ENCODE measurements around the gene WNT4.
A peak's percentile ranks its signal among the peaks of the same experiment; 100 is the strongest.

Gene WNT4

DNA sequence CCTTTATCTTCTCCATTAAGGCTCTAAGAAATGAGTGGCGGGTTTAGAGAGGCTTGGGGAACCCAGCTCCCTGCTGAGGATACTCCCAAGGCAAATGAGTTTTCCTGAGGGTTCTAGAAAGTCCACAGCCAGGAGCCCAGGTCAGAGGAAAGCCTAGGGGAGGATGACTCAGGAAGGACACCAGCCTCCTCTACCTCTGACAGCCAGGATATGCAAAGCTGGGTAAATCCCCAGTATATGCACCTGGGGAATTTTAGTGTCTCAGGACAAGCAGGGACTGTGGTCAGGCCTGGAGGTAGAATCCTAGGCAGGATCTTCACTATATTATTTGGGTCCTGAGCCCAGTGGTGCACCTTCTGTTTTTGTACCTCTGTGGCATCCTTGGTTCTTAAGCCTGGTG is 23.5 kb upstream of the WNT4 start:
- intact Hi-C loops (cut with DNase I): no loop called here
- DNase-seq: no peak

DNA sequence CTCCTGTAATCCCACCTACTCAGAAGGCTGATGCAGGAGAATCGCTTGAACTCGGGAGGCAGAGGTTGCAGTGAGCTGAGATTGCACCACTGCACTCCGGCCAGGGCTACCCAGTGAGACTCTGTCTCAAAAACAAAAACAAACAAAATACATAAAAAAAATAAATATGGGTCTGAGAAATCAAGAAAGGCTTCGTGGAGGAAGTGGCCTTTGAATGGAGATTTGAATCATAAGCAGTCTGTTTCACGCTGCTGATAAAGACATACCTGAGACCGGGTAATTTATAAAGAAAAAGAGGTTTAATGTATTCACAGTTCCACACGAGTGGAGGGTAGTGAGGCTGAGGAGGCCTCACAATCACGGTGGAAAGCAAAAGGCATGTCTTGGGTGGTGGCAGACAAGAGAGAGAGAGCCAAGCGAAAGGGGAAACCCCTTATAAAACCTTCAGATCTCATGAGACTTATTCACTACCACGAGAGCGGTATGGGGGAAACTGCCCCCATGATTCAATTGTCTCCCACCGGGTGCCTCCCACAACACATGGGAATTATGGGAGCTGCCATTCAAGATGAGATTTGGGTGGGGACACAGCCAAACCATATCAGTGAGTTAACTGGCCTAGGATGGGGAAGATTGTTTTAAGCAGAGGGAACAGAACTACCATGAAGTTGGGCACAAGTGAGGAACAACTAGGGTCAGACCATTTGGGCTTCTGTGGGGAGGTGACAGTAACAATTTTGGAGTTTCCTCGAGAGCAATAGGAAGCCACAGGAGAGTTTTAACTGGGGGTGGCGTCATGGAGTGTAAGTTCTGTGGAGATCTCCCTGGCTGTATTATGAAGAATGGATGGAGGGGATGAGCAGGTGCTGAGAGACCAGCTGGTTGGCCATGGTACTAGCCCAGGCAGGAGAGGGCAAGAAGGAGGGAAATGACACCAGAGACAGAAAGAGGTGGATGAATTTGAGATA is 22.2 kb upstream of the WNT4 start:
- intact Hi-C loops (cut with DNase I): no loop called here
- no peak for DNase-seq

DNA sequence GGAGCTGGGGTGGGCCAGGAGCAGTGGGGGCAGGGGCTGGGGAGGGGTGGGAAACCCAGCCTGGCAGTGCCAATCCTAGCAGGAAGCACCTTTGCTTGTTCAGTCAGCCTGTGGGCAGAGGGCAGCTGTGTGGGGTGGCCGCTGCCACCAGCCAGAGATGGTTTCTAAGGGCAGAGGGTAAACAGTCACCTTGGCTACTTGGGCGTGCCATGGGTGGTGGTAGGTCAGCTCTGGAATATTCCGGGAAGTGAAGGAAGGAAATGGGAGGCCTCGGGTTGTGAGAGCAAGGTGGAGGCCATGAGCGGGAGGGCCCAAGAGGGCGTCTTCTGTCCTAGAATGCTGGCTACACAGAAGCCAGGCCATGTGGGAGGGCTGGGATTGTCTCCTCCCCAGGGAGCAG is 20.7 kb upstream of the WNT4 start:
- intact Hi-C loops (cut with DNase I): no loop called here
- no peak for DNase-seq

DNA sequence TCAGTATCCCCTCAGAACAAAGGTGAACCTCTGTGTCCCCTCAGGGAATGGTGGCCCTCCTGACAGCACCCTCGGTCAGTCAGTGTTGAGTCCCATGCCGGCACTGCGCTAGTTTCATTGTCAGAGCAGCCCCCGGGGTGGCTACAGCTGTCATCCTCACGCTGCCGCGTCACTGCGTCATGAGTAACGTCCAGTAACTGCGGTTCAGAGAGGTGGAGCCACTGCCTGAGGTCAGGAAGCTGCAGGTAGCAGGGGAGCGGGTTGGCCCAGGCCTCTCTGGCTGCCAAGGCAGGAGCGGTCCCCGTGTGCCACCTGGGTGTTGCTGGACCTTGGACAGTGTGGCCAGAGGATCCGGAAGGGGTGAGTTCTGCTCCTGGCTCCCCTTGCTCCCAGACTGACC is 20.2 kb upstream of the WNT4 start:
- DNase-seq: no peak
- intact Hi-C loops (cut with DNase I): no loop called here

DNA sequence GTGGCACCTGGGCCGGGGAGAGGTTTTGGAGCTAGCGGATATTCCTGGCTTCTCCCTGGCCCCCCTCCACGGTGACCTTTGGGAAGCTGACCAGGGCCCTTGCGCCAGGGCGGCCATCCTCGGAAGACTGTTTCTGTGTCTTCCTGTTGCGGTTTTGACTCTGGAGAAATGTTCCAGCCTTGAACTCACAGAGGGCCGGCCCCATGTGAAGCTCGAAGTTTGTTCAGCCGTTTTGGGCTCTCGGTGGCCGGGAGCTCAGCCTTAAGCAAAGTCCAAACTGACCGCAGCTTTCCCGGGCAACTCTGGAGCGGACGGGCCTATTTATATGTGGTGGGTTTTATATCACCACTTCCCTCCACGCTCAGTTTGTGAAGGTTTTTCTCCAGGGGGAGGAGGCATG is 17.0 kb upstream of the WNT4 start:
- intact Hi-C loops (cut with DNase I): no loop called here
- DNase-seq: no peak

DNA sequence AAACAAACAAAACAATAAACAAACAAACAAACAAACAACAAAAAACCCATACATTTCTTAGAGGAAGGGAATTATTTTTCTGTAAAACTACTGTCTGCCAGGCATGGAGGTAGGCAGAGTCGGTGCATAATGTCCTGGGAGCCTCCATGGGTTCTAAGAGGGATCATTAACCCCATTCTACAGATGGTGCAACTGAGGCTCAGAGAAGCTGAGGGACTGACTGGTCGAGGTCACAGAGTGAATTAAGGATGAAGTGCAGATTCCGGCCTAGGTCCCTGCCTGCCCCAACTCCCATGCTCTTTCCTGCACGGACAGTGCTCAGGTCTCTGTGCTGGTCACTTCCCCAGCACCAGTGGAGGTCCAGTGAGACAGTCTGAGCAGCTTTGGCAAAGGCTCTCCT is 15.8 kb upstream of the WNT4 start:
- DNase-seq: no peak
- intact Hi-C loops (cut with DNase I): no loop called here

DNA sequence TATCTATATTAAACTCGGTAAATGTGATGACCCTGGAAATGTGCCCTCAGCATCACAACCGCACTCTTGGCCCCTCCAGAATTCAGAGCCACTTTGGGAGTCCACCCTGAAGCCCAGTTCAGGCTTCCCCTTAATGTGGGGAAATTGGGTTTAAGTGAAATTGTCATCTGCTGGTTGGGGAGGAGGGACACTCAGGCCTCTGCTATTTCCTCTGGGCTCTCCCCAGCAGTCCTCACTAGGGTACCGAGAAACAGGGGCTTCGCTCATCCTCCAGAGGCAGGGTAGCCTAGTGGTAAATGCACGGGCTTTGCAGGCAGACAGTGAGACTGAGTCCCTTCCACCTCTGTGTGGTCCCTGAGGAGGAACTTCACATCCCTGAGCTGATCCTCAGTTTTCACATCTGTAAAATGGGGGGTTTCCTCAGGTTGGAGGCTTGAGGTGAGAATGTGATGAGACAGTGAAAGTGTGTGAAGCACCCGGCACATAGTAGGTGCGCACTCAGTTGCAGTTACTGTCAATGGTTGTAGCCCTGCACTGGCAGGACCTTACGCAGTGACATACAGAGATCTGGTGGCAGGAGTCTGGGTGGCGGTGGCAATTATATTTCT is 14.6 kb upstream of the WNT4 start:
- intact Hi-C loops (cut with DNase I): no loop called here
- no peak for DNase-seq

DNA sequence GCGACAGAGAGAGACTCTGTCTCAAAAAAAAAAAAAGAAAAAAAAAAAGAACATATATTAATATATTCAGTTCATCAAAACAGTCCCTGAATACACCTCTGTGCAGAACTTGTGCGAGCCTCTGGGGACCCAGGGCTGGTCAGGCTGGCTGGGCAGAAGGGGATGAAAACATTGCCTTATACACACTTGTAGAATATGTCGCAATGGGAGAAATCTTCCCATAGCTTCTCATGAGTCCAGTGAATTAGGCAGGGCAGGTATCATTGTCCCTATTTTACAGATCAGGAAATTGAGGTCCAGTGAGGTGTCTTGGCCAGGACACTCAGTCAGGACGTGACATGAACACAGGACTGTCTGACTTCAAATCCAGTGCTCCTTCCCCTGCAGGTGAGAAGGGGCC is 12.6 kb upstream of the WNT4 start:
- intact Hi-C loops (cut with DNase I): no loop called here

DNA sequence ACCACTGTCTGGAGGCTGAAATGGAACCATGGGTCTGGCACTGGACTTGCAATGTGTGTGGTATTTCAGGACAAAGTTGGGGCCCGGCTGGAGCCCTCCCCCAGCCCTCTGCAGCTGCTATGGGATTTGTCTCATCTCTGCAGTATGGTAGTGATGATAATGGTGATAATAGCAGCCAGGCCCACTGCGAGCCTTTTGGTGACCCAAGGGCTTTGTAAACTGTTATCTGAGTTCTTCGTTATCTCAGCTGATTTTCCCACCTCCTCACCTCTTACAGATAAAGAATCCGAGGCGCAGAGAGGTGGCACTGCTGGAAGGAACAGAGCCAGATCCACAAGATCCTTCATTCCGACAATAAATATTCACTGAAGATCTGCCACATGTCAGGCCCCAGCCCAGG is 11.7 kb upstream of the WNT4 start:
- intact Hi-C loops (cut with DNase I): no loop called here
- DNase-seq: no peak

More for the DNA sequence above, 12.6 kb upstream of the WNT4 start:
- no peak for DNase-seq

DNA sequence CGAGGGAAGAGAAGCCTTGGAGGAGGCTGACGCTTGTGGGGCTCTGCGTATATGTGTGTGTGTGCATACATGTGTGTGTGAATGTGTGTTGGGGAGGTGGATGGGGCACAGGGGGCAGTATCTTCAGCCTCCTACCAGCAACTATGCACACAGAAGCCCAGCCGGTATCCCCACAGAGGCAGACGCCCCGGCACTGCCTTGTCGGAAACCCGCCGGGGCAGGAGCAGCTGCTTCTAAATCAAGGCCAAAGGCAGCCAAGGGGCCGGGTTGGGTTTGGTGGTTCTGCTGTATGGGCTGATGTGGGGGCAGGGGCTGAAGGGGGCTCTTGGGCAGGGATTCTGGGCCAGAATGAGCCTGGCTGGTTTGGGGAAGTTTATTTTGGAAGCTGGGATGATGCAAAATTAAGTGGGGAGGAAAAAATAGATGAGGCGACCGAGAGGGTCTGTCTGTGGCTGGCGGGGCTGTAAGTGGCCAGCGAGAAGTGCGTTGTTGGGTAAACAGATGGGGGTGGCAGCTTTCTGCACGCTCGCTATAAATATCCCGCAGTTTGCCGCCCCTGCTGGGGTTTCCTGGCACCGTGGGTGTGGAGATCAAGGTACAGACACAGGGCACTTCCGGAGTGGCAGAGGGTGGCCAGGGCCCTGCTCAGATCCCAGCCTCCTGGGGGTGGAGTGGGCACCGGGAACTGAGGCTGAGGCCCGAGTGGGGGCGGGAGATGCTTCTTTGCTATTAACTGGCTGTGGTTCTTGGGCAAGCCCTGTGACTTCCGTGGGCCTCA is 11.0 kb upstream of the WNT4 start:
- no peak for DNase-seq
- intact Hi-C loops (cut with DNase I): no loop called here

DNA sequence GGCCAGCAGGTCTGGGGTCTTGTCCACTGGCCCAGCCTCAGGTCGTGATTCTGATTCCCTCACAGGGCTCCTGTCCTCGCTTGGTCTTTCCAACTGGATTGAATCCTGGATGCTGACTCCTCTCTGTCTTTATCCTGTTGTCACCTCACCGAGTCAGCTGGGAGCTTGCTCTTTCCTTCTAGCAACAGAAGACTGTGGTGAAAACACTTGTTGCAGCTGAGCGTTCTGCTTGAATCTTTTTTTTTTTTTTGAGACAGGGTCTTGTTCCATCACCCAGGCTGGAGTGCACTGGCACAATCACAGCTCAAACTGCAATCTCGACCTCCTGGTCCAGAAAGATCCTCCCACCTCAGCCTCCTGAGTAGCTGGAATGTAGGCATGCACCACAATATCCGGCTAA is 8.0 kb upstream of the WNT4 start:
- intact Hi-C loops (cut with DNase I): no loop called here
- DNase-seq: no peak

DNA sequence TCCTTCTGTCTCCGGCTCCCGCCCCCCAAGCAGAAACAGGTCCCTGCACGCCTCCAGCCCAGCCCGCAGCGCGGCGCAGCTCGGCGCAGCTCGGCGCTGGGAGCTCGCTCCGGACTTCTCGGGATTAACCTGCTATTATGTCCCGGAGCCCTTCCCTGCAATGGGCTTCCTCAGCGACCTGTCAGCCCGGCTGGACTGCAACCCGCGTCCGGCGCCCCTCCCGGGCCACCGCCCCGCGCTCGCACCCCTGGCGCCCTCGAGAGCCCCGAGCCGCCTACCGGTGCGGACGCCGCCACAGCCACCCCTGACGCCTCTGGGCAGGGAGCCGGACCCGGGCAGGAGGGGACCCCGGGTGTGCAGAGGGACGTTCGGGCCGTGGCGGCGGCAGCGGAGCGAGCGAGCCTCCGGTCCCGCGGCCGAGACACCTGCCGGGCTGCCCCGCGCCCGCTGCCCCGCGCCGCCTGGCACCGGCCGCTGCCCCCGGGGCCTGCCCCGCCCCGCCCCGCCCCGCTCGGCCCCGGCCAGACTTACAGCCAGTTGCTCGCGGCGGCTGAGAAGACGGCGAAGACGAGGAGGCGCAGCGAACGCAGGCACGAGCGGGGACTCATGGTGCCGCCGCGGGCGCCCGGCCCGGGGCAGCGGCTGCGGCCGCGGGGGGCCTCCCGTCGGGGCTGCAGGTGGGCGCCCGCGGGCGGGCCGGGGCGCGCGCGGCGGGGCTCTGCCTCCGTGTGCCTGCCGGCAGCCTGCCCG is 407 bp downstream of the WNT4 start:
- peak in 10 of 42 donors; percentile 10 to 47 (median 26) for DNase-seq
- intact Hi-C loops (cut with DNase I): no loop called here

DNA sequence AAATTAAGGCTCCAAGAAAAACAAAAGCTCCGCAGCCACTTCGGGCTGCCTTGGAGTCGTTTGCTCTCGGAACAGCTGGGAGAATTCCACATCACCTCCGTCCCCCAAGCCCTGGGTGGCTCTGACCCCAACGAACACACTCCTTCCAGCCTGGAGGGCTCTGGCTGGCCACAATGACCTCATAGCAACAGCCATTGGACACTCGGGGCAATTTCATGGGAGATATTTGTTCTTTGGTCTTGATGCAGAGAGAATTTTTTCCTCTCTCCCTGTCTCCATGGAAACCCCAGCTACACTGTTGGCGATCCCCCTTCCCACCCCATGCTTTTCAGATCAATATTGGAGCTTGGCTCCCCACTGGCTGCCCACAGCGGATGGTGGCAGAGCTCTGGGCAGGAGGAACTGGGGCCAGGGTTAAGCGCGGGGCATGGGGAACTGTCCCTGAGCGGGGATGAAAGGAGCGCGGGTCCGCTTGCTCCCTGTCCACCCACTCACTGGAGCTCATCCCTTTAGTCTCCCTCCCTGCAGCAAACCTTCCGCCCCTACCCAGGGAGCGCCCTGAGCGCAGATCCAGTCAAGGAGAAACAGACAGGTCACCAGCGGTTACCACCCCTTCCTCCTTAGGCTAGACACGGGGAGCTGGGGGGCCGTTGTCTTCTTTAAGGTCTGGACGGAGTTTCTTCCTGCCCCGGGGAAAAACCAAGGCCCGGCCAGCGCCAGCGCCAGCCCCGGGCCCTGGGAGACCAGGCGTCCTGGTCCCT is 1.2 kb downstream of the WNT4 start:
- DNase-seq: no peak
- intact Hi-C loops (cut with DNase I): no loop called here

DNA sequence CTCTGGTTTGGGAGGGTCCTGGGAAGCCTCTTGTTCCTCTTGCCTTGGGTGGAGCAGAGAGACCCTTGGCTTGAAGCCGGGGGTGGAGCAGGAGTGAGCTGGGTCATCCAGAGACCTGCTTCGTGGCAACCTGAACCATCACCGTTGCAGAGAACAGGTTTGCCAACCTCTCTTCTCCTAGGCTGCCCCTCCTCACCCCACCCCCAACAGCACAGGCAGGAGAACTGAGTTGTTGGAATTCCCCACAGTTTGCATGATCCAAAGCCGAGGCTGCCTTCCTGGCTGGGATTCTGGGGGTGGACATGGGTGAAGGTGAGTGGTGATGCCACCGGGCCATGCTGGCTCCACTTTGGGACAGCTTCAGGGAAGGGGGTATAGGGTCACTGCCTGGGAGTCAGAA is 2.2 kb downstream of the WNT4 start:
- intact Hi-C loops (cut with DNase I): no loop called here

DNA sequence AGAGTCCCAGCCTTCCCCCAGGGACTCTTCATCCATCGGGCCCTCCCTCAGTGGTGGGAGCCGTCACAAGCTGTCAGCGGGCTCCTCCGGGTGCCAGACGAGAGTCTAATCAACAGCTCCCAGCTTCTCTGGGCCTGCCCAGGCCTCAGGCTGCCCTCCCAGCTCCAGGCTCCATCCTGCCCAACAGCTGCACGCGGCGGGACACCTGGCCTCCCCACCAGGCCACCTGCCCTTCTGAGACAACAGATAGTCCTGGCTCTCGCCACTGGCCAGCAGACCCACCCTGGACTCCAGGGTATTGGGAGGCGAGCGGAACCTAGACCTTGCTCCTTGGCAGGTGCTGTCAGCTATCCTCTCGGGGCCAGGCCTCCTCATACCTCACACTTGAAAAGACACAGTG is 3.1 kb downstream of the WNT4 start:
- no peak for DNase-seq
- intact Hi-C loops (cut with DNase I): no loop called here

More for the DNA sequence above, 2.2 kb downstream of the WNT4 start:
- DNase-seq: no peak

DNA sequence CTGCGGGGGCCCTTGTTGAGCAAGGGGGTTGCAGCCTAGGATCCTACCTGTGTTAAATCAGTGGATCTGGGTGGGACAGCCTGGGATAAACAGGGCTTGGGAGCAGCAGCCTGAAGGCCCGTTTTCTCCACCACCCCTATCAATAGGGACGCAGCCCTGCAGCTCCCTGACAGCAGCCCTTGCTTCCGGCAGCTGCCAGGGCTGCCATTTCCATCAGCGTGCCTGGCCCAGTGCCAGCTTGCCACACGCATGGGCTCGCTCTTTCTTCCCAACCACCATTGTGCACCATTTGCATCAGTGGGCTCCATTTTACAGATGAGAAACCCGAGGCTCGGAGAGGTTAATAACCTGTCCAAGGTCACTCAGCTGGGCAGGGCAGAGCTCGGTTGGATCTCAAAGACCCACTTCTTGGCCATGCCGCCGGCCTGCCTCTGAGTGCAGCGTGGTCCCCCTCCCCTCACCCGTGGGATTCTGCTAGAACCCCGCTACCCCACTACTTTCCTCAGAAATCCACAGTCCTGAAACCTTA is 3.8 kb downstream of the WNT4 start:
- intact Hi-C loops (cut with DNase I): no loop called here

DNA sequence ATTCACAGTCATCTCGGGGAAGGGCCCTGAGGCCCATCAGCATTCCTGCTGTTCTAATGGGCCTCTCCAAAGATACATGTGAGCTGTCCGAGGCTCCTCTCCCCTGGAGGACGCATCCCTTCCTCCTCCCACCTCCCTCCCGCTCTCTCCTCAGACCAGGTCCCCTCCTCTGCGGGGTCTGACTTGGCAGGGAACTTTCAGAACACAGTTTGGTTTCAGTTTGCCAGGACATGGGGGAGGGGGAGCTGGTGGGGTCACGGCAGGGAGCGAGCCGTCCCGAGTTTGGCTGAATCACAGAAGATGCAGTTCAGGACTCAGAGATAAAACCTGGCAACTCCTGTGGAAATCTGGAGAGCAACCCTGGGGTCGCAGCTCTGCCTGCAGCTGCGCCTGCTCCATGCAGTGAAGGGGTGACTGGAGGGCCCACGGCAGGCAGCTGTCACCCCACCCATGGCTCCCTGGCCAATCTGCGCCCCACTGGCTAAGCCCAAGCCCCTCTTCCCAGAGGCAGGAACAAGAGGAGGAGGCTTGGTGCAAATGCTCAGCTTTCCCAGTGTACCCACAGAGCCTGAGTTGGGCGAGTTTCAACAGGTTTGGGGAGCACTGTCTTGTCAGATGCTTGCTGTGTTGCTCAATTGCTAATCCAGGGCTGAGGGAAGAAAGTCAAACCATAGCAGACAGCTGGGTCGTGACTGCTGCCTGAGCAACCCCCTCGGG is 5.7 kb downstream of the WNT4 start:
- intact Hi-C loops (cut with DNase I): no loop called here
- DNase-seq: no peak

More for the DNA sequence above, 3.8 kb downstream of the WNT4 start:
- no peak for DNase-seq

DNA sequence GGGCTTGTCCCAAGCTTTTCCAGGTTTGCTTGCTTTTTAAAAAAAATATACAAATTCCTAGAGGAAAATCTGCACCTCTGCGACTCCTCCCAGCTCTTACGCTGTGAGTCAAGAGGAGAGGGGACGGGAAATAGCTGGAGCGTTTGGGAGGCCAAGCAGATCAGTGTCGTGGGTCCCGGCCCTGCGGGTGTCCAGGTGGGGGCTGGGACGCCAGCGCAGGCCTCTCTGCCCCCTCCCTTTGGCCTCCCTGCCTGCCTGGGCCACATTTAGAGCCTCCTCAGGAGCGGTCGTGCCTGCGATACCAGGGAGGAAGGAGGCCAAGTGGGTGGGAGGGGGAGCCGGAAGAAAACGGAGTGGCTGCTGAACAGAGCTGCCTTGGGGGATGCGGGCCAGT is 9.0 kb downstream of the WNT4 start:
- DNase-seq: no peak
- intact Hi-C loops (cut with DNase I): no loop called here
